ENCODE results near the gene PSRC1.

PSRC1 gene

DNA sequence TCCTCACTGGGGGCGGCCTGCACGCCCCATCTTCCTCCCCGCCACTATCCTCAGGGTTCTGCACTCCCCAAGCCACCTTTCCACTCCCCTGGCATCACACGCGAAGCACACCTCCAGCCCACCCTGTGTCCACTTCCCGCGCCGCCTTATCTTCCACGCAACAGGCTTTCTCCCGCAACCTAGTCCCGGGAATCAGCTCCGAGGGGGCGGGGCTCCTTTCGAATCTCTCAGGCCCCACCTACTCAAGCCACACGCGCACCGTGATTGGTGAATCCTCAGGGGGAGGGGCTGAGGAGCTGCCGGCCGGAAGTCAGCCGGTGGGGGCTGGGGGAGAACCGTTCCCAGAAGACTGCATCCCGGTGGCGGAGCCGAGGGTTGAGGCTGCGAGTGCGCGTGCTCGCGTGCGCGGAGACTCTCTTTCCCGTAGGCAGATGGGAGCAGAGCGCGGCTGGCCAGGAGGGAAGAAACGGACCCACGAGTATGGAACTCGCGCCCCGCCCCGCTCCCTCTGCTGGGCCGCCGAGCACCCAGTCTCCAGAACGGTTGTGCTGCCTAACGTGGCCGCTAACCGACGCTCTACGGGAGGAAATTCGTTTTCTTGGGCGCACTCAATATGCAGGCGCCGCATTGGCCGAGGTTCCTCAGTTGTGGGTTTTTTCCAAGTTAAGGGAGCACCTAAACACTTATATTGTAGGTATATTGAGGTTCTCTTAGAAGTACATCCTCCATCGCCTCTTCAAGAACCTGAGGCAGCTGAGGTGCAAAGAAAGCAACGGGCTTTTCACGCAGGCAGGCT is at the start of gene PSRC1:
TSS of gene PSRC1 (minus strand) at position 194 of the 796 bp plus-strand sequence.
- in situ Hi-C loops (cut with HindIII; ENCODE audit: low sequenced_read_pairs): no loop called here

DNA sequence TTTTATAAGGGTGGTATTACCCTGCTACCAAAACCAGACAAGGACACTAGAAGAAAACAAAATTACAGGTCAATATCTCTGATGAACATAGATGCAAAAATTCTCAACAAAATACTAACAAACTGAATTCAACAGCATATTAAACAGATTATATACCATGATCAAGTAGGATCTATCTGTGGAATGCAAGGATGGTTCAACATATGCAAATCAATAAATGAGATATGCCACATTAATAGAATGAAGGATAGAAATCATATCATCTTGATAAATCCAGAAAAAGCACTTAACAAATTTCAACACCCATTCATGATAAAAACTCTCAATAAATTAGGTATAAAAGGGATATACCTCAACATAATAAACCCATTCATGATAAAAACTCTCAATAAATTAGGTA is 48.2 kb upstream of the PSRC1 start:
- in situ Hi-C loops (cut with HindIII; ENCODE audit: low sequenced_read_pairs): no loop called here
- DNase-seq (ENCODE audit: low read depth): no peak
- TF ChIP-seq, protein P1, sequence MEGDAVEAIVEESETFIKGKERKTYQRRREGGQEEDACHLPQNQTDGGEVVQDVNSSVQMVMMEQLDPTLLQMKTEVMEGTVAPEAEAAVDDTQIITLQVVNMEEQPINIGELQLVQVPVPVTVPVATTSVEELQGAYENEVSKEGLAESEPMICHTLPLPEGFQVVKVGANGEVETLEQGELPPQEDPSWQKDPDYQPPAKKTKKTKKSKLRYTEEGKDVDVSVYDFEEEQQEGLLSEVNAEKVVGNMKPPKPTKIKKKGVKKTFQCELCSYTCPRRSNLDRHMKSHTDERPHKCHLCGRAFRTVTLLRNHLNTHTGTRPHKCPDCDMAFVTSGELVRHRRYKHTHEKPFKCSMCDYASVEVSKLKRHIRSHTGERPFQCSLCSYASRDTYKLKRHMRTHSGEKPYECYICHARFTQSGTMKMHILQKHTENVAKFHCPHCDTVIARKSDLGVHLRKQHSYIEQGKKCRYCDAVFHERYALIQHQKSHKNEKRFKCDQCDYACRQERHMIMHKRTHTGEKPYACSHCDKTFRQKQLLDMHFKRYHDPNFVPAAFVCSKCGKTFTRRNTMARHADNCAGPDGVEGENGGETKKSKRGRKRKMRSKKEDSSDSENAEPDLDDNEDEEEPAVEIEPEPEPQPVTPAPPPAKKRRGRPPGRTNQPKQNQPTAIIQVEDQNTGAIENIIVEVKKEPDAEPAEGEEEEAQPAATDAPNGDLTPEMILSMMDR (IDR thresholded peaks at IDR 0.05; ENCODE audit: low read depth, low read length, missing control alignments): no peak
- H3K4me3 ChIP-seq (ENCODE audit: low read depth, low read length): no peak overlapping the region

More for the DNA sequence above, at the start of gene PSRC1:
- DNase-seq (ENCODE audit: low read depth): peak; percentile 89
- TF ChIP-seq, protein P1 (IDR thresholded peaks at IDR 0.05; ENCODE audit: low read depth, low read length, missing control alignments): peak; percentile 37
- H3K4me3 ChIP-seq (ENCODE audit: low read depth, low read length): peak within 1 kb of the TSS; percentile 81

DNA sequence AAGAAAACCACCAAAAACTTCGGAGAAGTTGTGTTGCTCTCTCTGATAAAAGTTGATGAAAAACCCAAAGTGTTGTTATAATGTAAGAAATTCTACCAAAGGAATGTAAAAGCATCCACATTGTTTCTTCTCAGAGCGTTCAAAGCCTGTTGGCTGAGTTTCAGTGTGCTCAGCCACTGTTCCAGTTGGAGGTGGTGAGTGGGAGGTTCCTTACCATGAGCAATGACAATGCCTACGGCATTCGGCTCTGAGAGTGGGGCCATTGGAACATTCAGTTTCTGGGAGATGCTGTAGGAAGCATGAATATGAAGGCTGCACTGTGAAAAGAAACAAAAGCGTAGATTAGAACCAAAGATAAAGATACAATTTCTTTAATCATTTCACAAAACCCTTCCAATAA is 44.3 kb upstream of the PSRC1 start:
- no peak for DNase-seq (ENCODE audit: low read depth)
- in situ Hi-C loops (cut with HindIII; ENCODE audit: low sequenced_read_pairs): no loop called here
- no peak overlapping the region for H3K4me3 ChIP-seq (ENCODE audit: low read depth, low read length)
- TF ChIP-seq, protein P1 (IDR thresholded peaks at IDR 0.05; ENCODE audit: low read depth, low read length, missing control alignments): no peak

DNA sequence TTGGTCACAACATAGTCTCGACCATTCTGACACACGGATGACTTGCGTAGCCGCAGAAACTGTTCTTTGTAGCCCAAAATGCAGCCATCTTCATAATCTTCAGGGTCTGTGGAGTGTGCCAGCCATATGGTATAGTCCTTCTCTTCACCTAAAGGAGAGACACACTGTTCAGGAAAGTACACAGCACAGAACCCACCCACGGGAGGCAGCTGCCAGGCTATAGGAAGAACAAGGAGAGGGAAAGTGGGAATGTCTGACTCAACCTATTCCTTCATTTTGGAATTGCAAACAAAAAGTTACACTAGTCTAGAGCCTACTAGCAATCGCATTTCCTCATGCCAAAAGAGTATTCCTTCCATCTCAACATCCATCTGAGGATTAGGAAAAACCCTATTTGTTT is 40.0 kb upstream of the PSRC1 start:
- no peak overlapping the region for H3K4me3 ChIP-seq (ENCODE audit: low read depth, low read length)
- TF ChIP-seq, protein P1 (IDR thresholded peaks at IDR 0.05; ENCODE audit: low read depth, low read length, missing control alignments): no peak
- DNase-seq (ENCODE audit: low read depth): no peak
- in situ Hi-C loops (cut with HindIII; ENCODE audit: low sequenced_read_pairs): no loop called here

DNA sequence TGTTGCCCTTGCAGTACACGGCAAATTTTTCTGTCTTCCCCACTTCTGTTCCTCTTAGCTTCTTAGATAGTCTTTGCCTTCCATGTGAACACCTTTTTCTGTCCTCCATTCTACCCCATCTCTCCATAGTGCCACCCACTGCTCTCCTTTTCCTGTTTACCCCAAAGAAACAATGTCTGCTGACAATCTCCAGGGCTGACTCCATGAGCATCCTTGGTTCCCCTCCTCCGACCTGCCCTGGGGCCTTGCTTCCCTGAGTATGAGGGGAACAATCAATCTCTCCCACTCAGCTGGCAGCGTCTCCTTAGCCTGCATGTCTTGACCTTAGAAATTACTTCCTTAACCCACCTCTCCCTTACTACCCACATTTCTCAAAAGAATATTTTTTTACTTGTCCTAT is 36.2 kb upstream of the PSRC1 start:
- no peak overlapping the region for H3K4me3 ChIP-seq (ENCODE audit: low read depth, low read length)
- DNase-seq (ENCODE audit: low read depth): no peak
- in situ Hi-C loops (cut with HindIII; ENCODE audit: low sequenced_read_pairs): no loop called here
- TF ChIP-seq, protein P1 (IDR thresholded peaks at IDR 0.05; ENCODE audit: low read depth, low read length, missing control alignments): no peak

DNA sequence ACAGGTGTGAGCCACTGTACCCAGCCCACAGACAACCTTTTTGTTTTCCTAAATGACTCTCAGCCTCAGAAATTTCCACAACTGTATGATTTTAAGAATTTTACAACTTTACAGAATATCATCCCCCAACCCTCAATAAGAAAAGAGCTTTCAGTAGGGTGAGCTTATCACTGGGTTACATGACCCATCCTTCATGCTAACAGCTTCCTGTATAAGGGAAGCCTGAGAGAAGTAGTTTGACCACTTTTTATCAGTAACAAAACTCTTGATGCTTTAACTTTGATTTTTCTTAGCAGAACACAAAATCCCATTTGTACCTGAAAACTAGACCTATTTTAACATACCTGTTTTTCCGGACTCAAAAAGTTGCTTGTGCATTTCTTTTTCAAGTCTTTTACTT is 33.6 kb upstream of the PSRC1 start:
- no peak for DNase-seq (ENCODE audit: low read depth)
- in situ Hi-C loops (cut with HindIII; ENCODE audit: low sequenced_read_pairs): no loop called here

More for the DNA sequence above, 33.6 kb upstream of the PSRC1 start:
- TF ChIP-seq, protein P1 (IDR thresholded peaks at IDR 0.05; ENCODE audit: low read depth, low read length, missing control alignments): no peak
- H3K4me3 ChIP-seq (ENCODE audit: low read depth, low read length): no peak overlapping the region

Data from astrocyte of the cerebellum (primary cell).